HG03025 (cell line): ENCODE measurements around the gene RIPPLY1.

Experiments used
- ATAC-seq: cut with Tn5 transposase; IDR thresholded peaks from one replicate; pipeline ENCODE4 v1.9.1; 2021; ENCODE audit warnings: mild to moderate bottlenecking, moderate library complexity; ENCODE audit not compliant: unreplicated experiment, low FRiP score

RIPPLY1 gene

GRCh38 chrX:106862972-106863688 lies 40.0 kb downstream of the RIPPLY1 start:
- ATAC-seq, result no peak
